Pons (tissue), 1 donor: Measurements from ENCODE around the gene LGR5.

Experiments used
- DNase-seq: peaks from one replicate; pipeline ENCODE4 v3.0.0-alpha.2; 2016; ENCODE audit warnings: low spot score

Gene LGR5

GRCh38 chr12:71438670-71439361 lies 782 bp upstream of the LGR5 start:
- DNase-seq = peak; percentile 42

GRCh38 chr12:71439362-71439612 lies 311 bp upstream of the LGR5 start:
- DNase-seq = no peak

- peak; percentile 26 for DNase-seq
Observed at GRCh38 chr12:71440345-71440762, 756 bp downstream of the LGR5 start.

GRCh38 chr12:71440763-71441748 lies 1.5 kb downstream of the LGR5 start:
- peak; percentile 37 for DNase-seq

- DNase-seq = peak; percentile 54
Observed at GRCh38 chr12:71441836-71442566, 2.4 kb downstream of the LGR5 start.

- peak; percentile 56 for DNase-seq
Observed at GRCh38 chr12:71442567-71442931, 3.0 kb downstream of the LGR5 start.

GRCh38 chr12:71445071-71445470 lies 5.5 kb downstream of the LGR5 start:
- DNase-seq = peak; percentile 16

GRCh38 chr12:71447691-71448132 lies 8.1 kb downstream of the LGR5 start:
- peak; percentile 88 for DNase-seq

- DNase-seq = no peak
Observed at GRCh38 chr12:71448150-71448581, 8.6 kb downstream of the LGR5 start.

GRCh38 chr12:71449373-71450070 lies 9.9 kb downstream of the LGR5 start:
- no peak for DNase-seq

GRCh38 chr12:71452006-71452405 lies 12.4 kb downstream of the LGR5 start:
- DNase-seq = no peak

GRCh38 chr12:71455028-71455737 lies 15.6 kb downstream of the LGR5 start:
- peak; percentile 44 for DNase-seq

GRCh38 chr12:71456316-71456715 lies 16.7 kb downstream of the LGR5 start:
- DNase-seq = peak; percentile 92

- DNase-seq = peak; percentile 66
Observed at GRCh38 chr12:71456990-71457389, 17.4 kb downstream of the LGR5 start.

GRCh38 chr12:71460318-71460717 lies 20.7 kb downstream of the LGR5 start:
- no peak for DNase-seq

GRCh38 chr12:71460850-71461609 lies 21.4 kb downstream of the LGR5 start:
- DNase-seq = no peak

GRCh38 chr12:71461787-71462328 lies 22.3 kb downstream of the LGR5 start:
- no peak for DNase-seq

GRCh38 chr12:71465796-71466195 lies 26.2 kb downstream of the LGR5 start:
- no peak for DNase-seq

- no peak for DNase-seq
Observed at GRCh38 chr12:71469258-71469750, 29.7 kb downstream of the LGR5 start.

- no peak for DNase-seq
Observed at GRCh38 chr12:71472441-71472911, 32.9 kb downstream of the LGR5 start.
